HUDEP-2 (cell line): ENCODE results near the gene PNN.
A peak's percentile ranks its signal among the peaks of the same experiment; 100 is the strongest.
"Not testable (repeated sequence)": the region's sequence is repeated elsewhere in the genome, so short reads cannot be mapped to it uniquely, and the experiment has no call there.

ENCODE experiments used
- DNase-seq, 76 experiments: peaks; one replicate each; lab custom pipeline; 2025; ENCODE audit not compliant: unreplicated experiment in 76 of 76; lab: John Stamatoyannopoulos, UW

PNN gene

GRCh38 chr14:39180553-39180952 lies 5.5 kb downstream of the PNN start:
- no peak for DNase-seq

GRCh38 chr14:39181026-39181692 lies 6.1 kb downstream of the PNN start:
- DNase-seq: no peak

GRCh38 chr14:39181693-39182047 lies 6.6 kb downstream of the PNN start:
- no peak for DNase-seq

DNA sequence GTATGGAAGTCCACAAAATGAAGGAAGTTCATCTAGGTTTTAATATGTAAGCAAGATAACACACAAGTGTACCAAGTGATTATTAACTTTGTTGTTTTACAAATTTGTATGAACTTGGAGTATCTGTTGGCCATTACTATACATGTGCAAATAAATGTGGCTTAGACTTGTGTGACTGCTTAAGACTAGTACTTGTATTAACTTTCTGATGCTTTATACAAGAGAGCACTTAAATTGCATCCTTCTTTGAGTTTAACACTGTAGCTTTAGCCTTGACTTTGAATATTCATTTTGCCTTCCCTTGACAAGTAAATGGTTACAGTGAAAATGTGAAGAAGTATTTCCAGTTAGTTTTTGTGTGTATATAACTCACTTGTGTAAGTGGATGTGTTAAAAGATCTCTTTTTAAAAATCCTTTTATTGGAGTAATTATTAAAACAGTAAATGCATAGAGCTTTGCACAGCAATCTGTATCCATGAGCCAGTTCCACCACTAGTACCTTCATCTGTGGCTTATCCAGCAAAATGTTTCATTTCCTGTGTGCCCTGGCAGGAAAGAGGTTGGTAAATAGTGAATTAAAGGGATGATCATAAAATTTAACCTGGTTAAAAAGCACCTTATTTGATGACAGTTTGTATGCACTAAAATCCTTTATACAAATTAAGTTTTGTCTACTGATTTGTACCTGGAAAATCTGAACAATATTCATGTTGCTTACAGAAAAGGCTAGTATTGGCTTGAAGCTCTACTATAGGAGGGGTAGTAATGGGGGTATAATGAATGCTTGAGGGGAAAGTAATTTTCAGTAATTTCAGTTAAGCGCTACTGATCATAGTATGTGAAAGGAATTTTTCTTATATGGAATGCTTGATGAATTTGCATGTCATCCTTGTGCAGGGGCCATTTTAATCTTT lies 8.0 kb downstream of the PNN start:
- DNase-seq: no peak

GRCh38 chr14:39183685-39184003 lies 8.6 kb downstream of the PNN start:
- not testable (repeated sequence) for DNase-seq

DNA sequence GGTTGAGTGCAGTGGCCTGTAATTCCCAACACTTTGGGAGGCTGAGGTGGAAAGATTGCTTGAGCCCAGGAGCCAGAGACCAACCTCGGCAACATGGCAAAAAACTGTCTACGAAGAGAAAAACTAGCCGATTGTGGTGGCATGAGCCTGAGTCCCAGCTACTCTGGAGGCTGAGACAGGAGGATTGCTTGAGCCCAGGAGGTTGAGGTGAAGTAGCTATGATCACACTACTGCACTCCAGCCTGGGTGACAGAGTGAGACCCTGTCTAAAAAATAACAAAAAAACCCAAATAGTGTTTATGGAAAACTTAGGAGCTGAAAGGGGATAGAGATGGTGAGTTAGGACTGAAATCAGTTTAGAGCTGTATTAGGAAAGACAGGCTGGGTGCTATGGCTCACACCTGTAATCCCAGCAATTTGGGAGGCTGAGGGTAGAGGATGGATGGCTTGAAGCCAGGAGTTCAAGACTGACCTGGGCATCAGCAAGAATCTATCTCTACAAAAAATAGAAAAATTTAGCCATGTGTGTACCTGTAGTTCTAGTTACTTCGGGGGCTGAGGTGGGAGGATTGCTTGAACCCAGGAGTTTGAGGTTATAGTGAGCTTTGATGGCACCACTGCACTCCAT lies 9.7 kb downstream of the PNN start:
- no peak for DNase-seq

DNA sequence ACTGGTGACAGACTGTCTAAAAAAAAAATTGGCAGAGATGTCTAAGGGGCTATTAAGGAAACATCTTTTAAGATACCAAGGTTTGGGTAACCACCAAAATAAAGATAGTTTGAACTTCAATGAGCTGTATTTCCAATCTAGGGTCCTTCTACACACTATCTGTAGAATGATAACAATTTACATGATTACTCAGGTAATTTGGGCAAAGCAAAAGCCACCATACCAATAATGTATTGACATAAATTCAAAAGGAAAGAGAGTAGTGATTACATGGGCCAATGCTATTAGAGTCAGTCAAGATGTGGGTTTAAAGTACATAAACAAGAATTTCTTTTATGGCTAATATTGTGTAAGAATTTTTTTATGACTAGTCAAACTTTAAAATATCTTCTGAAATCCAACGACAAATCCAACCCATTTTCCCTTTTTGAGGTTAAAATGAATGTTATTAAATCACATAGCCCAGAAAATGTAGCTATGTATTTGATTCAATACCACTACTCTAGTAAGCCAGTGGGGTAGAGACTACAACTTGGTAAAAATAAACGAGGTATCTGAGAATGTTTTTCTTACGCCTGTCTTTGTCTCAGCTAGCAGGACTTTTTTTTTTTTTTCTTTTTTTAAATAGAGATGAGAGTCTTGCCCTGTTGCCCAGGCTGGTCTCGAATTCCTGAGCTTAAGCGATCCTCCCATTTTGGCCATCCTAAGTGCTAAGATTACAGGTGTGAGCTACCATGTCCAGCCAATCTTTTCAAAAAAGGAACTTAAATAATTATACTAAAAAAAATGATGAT lies 10.4 kb downstream of the PNN start:
- DNase-seq: no peak

- DNase-seq: no peak
Observed at GRCh38 chr14:39186941-39187525, 12.0 kb downstream of the PNN start.

DNA sequence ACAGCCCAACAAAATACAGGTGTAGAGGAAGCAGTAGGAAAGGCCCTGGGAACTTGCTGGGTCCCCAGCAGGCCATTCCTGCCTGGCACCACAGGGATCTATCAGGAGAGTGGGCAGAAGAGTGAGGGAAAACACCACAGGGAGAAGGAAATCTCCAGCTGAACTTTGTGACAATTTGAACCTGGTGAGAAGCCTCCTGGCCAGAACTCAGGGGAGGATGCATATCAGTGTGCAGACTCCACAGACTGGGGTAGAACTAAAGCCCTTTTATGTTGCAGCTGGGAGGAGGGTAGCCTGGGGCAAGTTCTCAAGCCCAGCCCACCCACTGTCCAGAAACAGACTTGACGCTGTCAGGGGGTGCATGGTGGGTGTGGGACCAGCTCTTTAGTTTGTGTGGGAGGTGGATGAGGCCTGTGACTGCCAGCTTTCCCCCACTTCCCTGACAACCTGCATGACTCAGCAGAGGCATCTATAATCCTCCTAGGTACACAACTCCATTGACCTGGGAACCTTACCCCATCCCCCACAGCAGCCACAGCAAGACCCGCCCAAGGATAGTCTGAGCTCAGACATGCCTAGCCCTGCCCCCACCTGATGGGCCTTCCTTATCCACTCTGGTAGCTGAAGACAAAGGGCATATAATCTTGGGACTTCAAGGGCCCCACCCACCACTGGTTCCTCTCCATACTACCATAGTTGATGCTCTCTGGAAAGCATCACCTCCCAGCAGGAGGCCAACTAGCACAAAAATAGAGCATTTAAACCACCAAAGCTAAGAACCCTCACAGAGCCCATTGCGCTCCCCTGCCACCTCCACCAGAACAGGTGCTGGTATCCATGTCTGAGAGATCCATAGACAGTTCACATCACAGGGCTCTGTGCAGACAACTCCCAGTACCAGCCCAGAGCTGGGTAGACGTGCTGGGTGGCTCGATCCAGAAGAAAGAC lies 28.9 kb downstream of the PNN start:
- DNase-seq: peak in 20 of 76 experiments; percentile 4 to 33 (median 14)

DNA sequence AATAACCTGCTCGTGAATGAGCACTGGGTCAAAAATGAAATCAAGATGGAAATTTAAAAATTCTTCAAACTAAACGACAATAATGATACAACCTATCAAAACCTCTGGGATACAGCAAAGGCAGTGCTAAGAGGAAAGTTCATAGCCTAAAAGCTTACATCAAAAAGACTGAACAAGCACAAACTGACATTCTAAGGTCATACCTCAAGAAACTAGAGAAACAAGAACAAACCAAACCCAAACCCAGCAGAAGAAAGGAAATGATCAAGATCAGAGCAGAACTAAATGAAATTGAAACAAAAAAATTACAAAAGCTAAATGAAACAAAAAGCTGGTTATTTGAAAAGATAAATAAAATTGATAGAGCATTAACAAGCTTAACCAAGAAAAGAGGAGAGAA lies 32.4 kb downstream of the PNN start:
- DNase-seq: not testable (repeated sequence)

DNA sequence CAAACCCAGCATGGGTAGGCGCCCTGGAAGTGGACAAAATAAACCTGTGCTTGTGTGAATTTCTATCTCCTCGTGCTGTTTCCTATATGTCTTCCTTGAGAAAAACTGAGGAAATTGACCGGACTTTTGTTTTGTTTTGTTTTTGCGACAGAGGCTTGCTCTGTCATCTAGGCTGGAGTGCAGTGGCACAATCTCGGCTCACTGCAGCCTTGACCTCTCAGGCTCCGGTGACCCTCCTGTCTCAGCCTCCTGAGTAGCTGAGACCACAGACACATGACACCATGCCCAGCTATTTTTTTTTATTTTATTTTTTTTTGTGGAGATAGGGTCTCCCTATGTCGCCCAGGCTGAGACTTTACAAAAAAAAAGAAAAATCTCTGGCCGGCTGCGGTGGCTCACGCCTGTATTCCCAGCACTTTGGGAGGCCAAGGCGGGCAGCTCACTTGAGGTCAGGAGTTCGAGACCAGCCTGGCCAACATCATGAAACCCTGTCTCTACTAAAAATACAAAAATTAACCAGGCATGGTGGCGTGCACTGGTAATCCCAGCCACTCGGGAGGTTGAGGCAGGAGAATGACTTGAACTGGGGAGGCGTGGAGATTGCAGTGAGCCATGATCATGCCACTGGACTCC lies 36.2 kb downstream of the PNN start:
- no peak for DNase-seq

DNA sequence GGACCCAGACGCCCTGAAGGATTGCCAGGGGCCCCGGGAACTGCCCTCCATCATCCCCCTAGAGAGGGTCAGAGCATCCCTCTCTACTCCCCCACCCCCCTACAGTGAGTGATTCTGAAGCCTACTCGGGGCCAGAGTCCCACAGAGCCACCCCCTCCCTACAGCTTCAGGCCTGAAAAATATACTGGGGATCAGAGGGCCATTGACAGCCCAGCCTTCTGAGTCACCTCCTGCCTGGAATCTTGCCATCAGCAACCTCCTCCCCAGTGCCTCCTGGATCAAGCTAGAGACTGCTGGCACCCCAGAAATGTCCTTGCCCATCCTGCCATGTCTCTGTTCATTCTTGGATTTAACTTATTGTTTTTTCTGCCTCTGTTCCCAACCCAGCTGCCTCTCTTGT lies 37.0 kb downstream of the PNN start:
- no peak for DNase-seq

- no peak for DNase-seq
Observed at GRCh38 chr14:39212693-39213092, 37.6 kb downstream of the PNN start.

GRCh38 chr14:39217214-39217879 lies 42.3 kb downstream of the PNN start:
- peak in 2 of 76 experiments; percentile 6 to 8 for DNase-seq

DNA sequence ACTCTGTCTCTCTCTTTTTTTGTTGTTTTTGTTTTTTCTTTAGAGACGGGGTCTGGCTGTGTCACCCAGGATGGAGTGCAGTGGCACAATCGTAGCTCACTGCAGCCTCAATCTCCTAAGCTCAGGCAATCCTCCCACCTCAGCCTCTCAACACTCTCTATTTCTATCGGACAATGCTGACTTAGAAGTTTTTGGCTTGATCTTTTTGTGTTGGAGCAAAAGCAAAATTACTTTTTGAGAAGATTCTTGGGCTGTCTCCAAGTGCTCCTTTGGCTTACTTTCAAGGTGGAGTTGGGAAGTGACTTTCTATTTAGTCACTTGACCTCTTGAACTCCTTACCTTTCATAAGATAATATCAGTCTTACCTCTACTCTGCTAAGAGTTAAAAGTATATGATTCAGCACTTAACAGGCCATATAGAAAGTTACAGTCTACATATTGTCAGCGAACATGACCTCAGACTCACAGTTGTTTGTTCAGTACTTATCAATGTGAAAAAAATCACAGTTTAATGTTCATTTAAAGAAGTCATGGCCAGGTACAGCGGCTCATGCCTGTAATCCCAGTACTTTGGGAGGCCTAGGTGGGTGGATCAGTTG lies 43.2 kb downstream of the PNN start:
- no peak for DNase-seq

DNA sequence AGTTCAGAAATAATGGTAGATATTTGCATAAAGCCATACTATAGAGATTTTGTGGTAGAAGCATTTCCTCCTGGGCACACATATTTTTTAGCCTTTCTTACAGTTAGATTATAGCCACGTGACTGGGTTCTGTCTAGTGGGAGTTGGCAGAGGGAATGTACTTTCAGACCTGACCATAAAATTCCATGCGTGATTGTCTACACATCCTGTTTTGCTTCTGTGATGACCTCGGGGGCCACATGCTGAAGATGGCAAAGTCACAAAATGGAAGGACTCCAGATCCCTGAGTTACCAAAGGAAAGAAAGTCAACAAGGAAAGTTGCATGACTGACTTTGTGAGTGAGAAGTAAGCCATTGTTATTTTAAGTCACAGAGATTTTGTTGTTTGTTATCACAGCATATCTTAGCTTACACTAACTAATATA lies 44.0 kb downstream of the PNN start:
- DNase-seq: no peak

GRCh38 chr14:39220473-39220872 lies 45.4 kb downstream of the PNN start:
- not testable (repeated sequence) for DNase-seq

DNA sequence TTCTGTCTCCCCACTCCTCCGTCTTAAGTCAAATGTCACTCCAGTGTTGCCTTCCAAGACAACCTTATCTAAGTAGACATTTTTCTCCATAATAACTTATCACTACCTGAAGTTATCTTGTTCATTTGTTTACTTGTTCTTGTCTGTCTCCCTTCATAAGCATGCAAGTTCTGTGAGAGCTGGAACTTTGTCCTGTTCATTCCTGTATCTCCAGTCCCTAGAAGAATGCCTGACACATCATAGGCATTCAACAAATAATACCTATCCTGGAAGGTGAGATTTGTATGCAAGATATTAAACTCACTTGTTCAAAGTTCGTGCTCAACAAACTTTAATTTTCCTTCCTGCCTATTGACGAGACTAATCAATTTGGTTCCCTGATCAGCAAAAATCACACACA lies 53.0 kb downstream of the PNN start:
- DNase-seq: no peak
